HepG2 (cell line): ENCODE measurements around the gene ARHGEF39. TPM values are rescaled to one million over a fixed set of nuclear protein-coding genes. Genes with fewer than 3 reads are reported as not detected.
A peak's percentile ranks its signal among the peaks of the same experiment; 100 is the strongest.

Source experiments
- ESRRA ChIP-seq: sonication (generic); formaldehyde crosslinking; IDR thresholded peaks from 2 replicates; pipeline ENCODE4 v1.5.1; 2020; ENCODE audit warnings: mild to moderate bottlenecking, low read depth, missing genetic modification reagents
- MED1 ChIP-seq: sonication (generic); formaldehyde crosslinking; IDR thresholded peaks from 2 replicates; pipeline ENCODE4 v1.4.0; 2020; ENCODE audit warnings: missing genetic modification reagents
- MEIS1 ChIP-seq: sonication (generic); formaldehyde crosslinking; IDR thresholded peaks from 2 replicates; pipeline ENCODE4 v1.9.0; 2021; ENCODE audit warnings: mild to moderate bottlenecking, missing genetic modification reagents, moderate library complexity, borderline replicate concordance
- MTA1 ChIP-seq: sonication (generic); formaldehyde crosslinking; IDR thresholded peaks from 2 replicates; pipeline ENCODE4 v1.4.0; 2020; ENCODE audit warnings: missing genetic modification reagents, mild to moderate bottlenecking, borderline replicate concordance
- NR1H2 ChIP-seq: sonication (generic); formaldehyde crosslinking; IDR thresholded peaks from 2 replicates; pipeline ENCODE4 v1.8.1; 2022; ENCODE audit warnings: low read depth, missing genetic modification reagents, borderline replicate concordance
- SOX6 ChIP-seq, 2 experiments: fragments of 450-650 bp in 1 of 2; sonication (generic) in 1 of 2; formaldehyde crosslinking in 1 of 2; IDR thresholded peaks; 2 replicates each; pipeline versions ENCODE4 v1.4.0 to v1.6.1; 2017 to 2020; ENCODE audit warnings: antibody characterized with exemption in 1 of 2, mild to moderate bottlenecking in 1 of 2, missing genetic modification reagents in 1 of 2
- ZC3H4 ChIP-seq: sonication (generic); formaldehyde crosslinking; IDR thresholded peaks from 2 replicates; pipeline ENCODE4 v1.4.0; 2020; ENCODE audit warnings: missing genetic modification reagents, borderline replicate concordance
- ZKSCAN8 ChIP-seq: IDR thresholded peaks from 2 replicates; pipeline ENCODE4 v1.6.1; 2016; ENCODE audit warnings: borderline replicate concordance, missing genetic modification reagents, missing compliant biosample characterization
- ZNF33B ChIP-seq: sonication (generic); formaldehyde crosslinking; IDR thresholded peaks from 2 replicates; pipeline ENCODE4 v1.5.1; 2020; ENCODE audit warnings: mild to moderate bottlenecking, missing genetic modification reagents
- ZNF569 ChIP-seq: sonication (generic); formaldehyde crosslinking; IDR thresholded peaks from 2 replicates; pipeline ENCODE4 v1.5.0; 2020; ENCODE audit warnings: mild to moderate bottlenecking, missing genetic modification reagents, moderate library complexity, borderline replicate concordance
- polyA plus RNA-seq, 8 experiments: library from polyadenylated mRNA; depleted of rRNA in 3 of 8; stranded (reverse) in 7 of 8; unstranded in 1 of 8; fragments of >200 nt; fragmentation: Illumina TruSeq in 4 of 8; extraction: Trizol in 4 of 8; gene quantifications; 2 replicates each; pipeline versions ENCODE4 v1.2.1 to v1.2.3, GENCODE V29; 2011 to 2016; ENCODE audit warnings: low read depth in 4 of 8, missing spikeins in 1 of 8, mixed read lengths in 1 of 8; ENCODE audit not compliant: insufficient read depth in 1 of 8
- total RNA-seq, 5 experiments: library from RNA; depleted of rRNA; stranded (reverse); fragments of >200 nt; fragmentation: Illumina TruSeq; extraction: Trizol; gene quantifications; 2 replicates each; pipeline ENCODE4 v1.2.3, GENCODE V29; 2016; ENCODE audit warnings: low read depth in 1 of 5
- TF ChIP-seq, protein P1 (sequence below): sonication (generic); formaldehyde crosslinking; IDR thresholded peaks from 2 replicates; pipeline ENCODE4 v1.4.0; 2020; ENCODE audit warnings: mild to moderate bottlenecking, missing genetic modification reagents
- TF ChIP-seq, protein P2 (sequence below): sonication (generic); formaldehyde crosslinking; IDR thresholded peaks from 2 replicates; pipeline ENCODE4 v1.8.0; 2022; ENCODE audit warnings: mild to moderate bottlenecking, missing genetic modification reagents, moderate library complexity
- TF ChIP-seq, protein P3 (sequence below): sonication (generic); formaldehyde crosslinking; IDR thresholded peaks from 2 replicates; pipeline ENCODE4 v1.5.0; 2020; ENCODE audit warnings: mild to moderate bottlenecking, missing genetic modification reagents
- TF ChIP-seq, protein P4 (sequence below): sonication (generic); formaldehyde crosslinking; IDR thresholded peaks from 2 replicates; pipeline ENCODE4 v1.8.1; 2023; ENCODE audit warnings: mild to moderate bottlenecking, missing genetic modification reagents
- TF ChIP-seq, protein P5 (sequence below): sonication (generic); formaldehyde crosslinking; IDR thresholded peaks from 2 replicates; pipeline ENCODE4 v1.5.0; 2020; ENCODE audit warnings: mild to moderate bottlenecking, missing genetic modification reagents, borderline replicate concordance

The ARHGEF39 gene
- total and polyA plus RNA-seq, 2 of the 13 experiments (the other 11 are each of a cell fraction or from before 2014, with no cell fraction given): 11.2 to 12.3 TPM

DNA sequence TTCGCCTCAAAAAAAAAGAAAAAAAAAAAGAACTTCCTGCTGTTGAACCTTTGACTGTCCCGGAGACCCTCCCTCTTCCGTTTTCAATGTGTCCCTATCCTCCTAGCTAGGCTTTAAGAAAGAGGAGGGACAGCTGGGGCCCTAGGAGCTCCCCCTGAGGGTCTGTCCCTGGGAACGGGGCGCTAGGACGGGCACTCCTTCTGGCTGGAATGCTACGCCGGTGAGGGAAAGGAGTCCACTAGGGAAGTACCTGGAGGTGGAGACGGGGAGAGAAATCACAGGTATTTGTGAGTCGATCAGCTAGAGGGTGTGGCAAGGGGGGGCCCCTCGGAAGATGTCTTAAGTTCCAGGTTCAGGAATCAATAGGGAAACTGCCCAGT lies 18.9 kb downstream of the ARHGEF39 start (continued):
- TF ChIP-seq, protein P1, sequence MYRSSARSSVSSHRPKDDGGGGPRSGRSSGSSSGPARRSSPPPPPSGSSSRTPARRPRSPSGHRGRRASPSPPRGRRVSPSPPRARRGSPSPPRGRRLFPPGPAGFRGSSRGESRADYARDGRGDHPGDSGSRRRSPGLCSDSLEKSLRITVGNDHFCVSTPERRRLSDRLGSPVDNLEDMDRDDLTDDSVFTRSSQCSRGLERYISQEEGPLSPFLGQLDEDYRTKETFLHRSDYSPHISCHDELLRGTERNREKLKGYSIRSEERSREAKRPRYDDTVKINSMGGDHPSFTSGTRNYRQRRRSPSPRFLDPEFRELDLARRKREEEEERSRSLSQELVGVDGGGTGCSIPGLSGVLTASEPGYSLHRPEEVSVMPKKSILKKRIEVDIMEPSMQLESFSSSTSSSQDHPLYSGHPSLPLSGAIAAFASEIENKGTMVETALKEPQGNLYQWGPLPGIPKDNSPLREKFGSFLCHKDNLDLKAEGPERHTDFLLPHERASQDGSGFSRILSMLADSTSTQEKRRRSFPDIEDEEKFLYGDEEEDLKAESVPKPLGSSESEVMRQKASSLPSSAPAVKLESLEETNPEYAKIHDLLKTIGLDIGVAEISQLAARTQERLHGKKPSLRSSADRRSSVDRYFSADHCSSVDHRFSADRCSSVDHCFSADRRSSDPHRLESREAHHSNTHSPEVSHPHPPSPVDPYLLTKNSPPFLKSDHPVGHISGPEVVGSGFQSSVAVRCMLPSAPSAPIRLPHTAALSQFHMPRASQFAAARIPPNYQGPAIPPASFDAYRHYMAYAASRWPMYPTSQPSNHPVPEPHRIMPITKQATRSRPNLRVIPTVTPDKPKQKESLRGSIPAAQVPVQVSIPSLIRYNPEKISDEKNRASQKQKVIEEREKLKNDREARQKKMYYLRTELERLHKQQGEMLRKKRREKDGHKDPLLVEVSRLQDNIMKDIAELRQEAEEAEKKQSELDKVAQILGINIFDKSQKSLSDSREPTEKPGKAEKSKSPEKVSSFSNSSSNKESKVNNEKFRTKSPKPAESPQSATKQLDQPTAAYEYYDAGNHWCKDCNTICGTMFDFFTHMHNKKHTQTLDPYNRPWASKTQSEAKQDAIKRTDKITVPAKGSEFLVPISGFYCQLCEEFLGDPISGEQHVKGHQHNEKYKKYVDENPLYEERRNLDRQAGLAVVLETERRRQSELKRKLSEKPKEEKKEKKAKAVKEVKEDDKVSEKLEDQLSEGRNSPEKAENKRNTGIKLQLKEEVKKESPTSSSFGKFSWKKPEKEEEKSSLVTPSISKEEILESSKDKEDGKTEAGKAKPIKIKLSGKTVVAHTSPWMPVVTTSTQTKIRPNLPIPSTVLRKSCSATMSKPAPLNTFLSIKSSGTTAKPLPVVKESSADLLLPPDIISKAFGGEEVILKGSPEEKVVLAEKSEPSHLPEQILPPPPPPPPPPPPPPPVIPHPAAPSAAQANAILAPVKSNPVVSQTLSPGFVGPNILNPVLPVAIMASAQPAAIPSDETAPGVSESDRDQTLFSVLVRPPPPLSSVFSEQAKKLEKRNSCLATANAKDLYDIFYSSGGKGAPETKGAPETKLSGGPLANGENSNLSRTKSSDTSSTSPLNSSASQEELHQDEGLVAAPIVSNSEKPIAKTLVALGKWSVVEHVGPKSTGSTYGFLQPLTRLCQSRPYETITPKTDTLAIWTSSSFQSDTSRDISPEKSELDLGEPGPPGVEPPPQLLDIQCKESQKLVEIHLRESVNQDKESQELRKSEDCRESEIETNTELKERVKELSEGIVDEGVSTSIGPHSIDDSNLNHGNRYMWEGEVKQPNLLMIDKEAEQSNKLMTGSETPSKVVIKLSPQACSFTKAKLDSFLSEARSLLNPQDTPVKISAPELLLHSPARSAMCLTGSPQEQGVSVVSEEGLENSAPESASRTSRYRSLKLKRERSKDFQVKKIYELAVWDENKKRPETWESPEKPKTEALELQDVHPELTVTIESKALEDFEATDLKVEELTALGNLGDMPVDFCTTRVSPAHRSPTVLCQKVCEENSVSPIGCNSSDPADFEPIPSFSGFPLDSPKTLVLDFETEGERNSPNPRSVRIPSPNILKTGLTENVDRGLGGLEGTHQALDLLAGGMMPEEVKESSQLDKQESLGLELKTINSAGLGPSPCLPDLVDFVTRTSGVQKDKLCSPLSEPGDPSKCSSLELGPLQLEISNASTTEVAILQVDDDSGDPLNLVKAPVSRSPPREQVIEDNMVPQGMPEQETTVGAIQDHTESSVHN: no peak
- TF ChIP-seq, protein P2, sequence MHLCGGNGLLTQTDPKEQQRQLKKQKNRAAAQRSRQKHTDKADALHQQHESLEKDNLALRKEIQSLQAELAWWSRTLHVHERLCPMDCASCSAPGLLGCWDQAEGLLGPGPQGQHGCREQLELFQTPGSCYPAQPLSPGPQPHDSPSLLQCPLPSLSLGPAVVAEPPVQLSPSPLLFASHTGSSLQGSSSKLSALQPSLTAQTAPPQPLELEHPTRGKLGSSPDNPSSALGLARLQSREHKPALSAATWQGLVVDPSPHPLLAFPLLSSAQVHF (CRISPR knock-in tag): no peak
- TF ChIP-seq MTA1 (no peak), ZKSCAN8 (CRISPR knock-in tag) (no peak), MED1 (no peak), ESRRA (CRISPR knock-in tag) (no peak), ZC3H4 (CRISPR knock-in tag) (no peak), ZNF569 (no peak), SOX6 (IDR thresholded peaks at IDR 0.05) (no peak), SOX6 (CRISPR knock-in tag; IDR thresholded peaks at IDR 0.05) (no peak), MEIS1 (CRISPR knock-in tag) (no peak), ZNF33B (CRISPR knock-in tag) (no peak), NR1H2 (CRISPR knock-in tag) (no peak)
- TF ChIP-seq, protein P3, sequence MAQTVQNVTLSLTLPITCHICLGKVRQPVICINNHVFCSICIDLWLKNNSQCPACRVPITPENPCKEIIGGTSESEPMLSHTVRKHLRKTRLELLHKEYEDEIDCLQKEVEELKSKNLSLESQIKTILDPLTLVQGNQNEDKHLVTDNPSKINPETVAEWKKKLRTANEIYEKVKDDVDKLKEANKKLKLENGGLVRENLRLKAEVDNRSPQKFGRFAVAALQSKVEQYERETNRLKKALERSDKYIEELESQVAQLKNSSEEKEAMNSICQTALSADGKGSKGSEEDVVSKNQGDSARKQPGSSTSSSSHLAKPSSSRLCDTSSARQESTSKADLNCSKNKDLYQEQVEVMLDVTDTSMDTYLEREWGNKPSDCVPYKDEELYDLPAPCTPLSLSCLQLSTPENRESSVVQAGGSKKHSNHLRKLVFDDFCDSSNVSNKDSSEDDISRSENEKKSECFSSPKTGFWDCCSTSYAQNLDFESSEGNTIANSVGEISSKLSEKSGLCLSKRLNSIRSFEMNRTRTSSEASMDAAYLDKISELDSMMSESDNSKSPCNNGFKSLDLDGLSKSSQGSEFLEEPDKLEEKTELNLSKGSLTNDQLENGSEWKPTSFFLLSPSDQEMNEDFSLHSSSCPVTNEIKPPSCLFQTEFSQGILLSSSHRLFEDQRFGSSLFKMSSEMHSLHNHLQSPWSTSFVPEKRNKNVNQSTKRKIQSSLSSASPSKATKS (CRISPR knock-in tag): 0 out of 2 replicates have a peak, but pooled peaks have one; percentile 25
- TF ChIP-seq, protein P4, sequence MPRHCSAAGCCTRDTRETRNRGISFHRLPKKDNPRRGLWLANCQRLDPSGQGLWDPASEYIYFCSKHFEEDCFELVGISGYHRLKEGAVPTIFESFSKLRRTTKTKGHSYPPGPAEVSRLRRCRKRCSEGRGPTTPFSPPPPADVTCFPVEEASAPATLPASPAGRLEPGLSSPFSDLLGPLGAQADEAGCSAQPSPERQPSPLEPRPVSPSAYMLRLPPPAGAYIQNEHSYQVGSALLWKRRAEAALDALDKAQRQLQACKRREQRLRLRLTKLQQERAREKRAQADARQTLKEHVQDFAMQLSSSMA (CRISPR knock-in tag): no peak
- TF ChIP-seq, protein P5, sequence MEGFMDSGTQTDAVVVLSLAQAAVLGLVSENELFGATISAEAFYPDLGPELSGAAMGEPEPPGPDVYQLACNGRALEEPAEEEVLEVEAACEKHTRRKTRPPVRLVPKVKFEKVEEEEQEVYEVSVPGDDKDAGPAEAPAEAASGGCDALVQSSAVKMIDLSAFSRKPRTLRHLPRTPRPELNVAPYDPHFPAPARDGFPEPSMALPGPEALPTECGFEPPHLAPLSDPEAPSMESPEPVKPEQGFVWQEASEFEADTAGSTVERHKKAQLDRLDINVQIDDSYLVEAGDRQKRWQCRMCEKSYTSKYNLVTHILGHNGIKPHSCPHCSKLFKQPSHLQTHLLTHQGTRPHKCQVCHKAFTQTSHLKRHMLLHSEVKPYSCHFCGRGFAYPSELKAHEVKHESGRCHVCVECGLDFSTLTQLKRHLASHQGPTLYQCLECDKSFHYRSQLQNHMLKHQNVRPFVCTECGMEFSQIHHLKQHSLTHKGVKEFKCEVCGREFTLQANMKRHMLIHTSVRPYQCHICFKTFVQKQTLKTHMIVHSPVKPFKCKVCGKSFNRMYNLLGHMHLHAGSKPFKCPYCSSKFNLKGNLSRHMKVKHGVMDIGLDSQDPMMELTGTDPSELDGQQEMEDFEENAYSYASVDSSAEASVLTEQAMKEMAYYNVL: no peak
